GM12878 (cell line): ENCODE measurements around the gene DNAJC17. TPM values are rescaled to one million over a fixed set of nuclear protein-coding genes. Genes with fewer than 3 reads are reported as not detected.

Source experiments
- ATAC-seq: fragments of 200-7000 bp; cut with Tn5 transposase; 3 replicates; pipeline ENCODE4 v1.9.1; 2020; ENCODE audit warnings: mild to moderate bottlenecking, moderate library complexity
- BruUV-seq: library from RNA; stranded (reverse); fragments of 400-500 nt; replicated peaks from 2 replicates; lab custom pipeline; 2021; lab: Mats Ljungman, UMichigan
- CTCF ChIA-PET: fragments of 300-600 bp; sonication (Branson Sonifier 250); formaldehyde crosslinking; extraction: SDS; loops from one replicate; lab custom pipeline; 2021; ENCODE audit warnings: inconsistent platforms; lab: Yijun Ruan, JAX
- POLR2A ChIA-PET: fragments of 350-600 bp; formaldehyde crosslinking; extraction: SDS; loops from one replicate; lab custom pipeline; 2021; ENCODE audit warnings: inconsistent platforms; lab: Charles Lee
- RAD21 ChIA-PET: fragments of 300-600 bp; sonication (Branson Sonifier 250); formaldehyde crosslinking; loops from one replicate; lab custom pipeline; 2023; ENCODE audit warnings: antibody characterized with exemption; ENCODE audit not compliant: unreplicated experiment; lab: Charles Lee
- SMC1A ChIA-PET: fragments of 300-600 bp; sonication (Branson Sonifier 250); formaldehyde crosslinking; loops from one replicate; lab custom pipeline; 2023; ENCODE audit not compliant: unreplicated experiment, uncharacterized antibody; lab: Charles Lee
- DNase-seq: peaks from one replicate; pipeline ENCODE4 v3.0.0-alpha.2; 2011; ENCODE audit warnings: low read depth, low spot score
- FAIRE-seq: peaks from 3 replicates; lab custom pipeline; 2011; peaks lifted over from hg19 to GRCh38; lab: Jason Lieb, UNC
- H2AFZ ChIP-seq: 2 replicates; pipeline ENCODE4 v1.6.0; 2011; ENCODE audit warnings: low read depth, low read length, control low read depth; ENCODE audit not compliant: control insufficient read depth
- H3K27ac ChIP-seq: 2 replicates; pipeline ENCODE4 v1.5.1; 2011; ENCODE audit warnings: control low read depth; ENCODE audit not compliant: control insufficient read depth, insufficient read depth
- H3K27me3 ChIP-seq, 2 experiments: replicated peaks in 1 of 2; 2 replicates each; pipeline versions ENCODE4 v1.6.0 to v1.6.1; 2011; ENCODE audit warnings: low read length in 1 of 2; ENCODE audit not compliant: control insufficient read depth in 2 of 2, insufficient read depth in 2 of 2
- H3K36me3 ChIP-seq, 2 experiments: 2 replicates each; pipeline ENCODE4 v1.5.1; 2011; ENCODE audit warnings: low read length in 1 of 2; ENCODE audit not compliant: control insufficient read depth in 2 of 2, insufficient read depth in 2 of 2
- H3K4me1 ChIP-seq: 2 replicates; pipeline ENCODE4 v1.6.1; 2011; ENCODE audit warnings: mild to moderate bottlenecking, low read length, moderate library complexity, mixed read lengths; ENCODE audit not compliant: control insufficient read depth, insufficient read depth
- H3K4me2 ChIP-seq: 2 replicates; pipeline ENCODE4 v1.6.0; 2011; ENCODE audit warnings: control low read depth; ENCODE audit not compliant: control insufficient read depth, insufficient read depth
- H3K4me3 ChIP-seq: fragments of 200-600 bp; sonication (generic); 2 replicates; pipeline ENCODE4 v1.5.1; 2016
- H3K79me2 ChIP-seq: 2 replicates; pipeline ENCODE4 v1.6.0; 2011; ENCODE audit warnings: low read length; ENCODE audit not compliant: control insufficient read depth, insufficient read depth
- H3K9ac ChIP-seq: 2 replicates; pipeline ENCODE4 v1.8.0; 2011; ENCODE audit warnings: low read length, control low read depth, mixed read lengths; ENCODE audit not compliant: control insufficient read depth, insufficient read depth
- H3K9me3 ChIP-seq: replicated peaks from 3 replicates; pipeline ENCODE4 v1.5.1; 2011; ENCODE audit warnings: mild to moderate bottlenecking, low read length; ENCODE audit not compliant: control insufficient read depth, insufficient read depth
- H4K20me1 ChIP-seq: 2 replicates; pipeline ENCODE4 v1.6.0; 2011; ENCODE audit not compliant: control insufficient read depth, insufficient read depth
- BCL11A ChIP-seq: IDR thresholded peaks from 2 replicates; pipeline ENCODE4 v1.6.1; 2011; ENCODE audit warnings: low read depth, low read length
- CBX5 ChIP-seq: sonication (generic); IDR thresholded peaks from 2 replicates; pipeline ENCODE4 v1.6.1; 2016; ENCODE audit warnings: low read depth, moderate library complexity, mild to moderate bottlenecking, inconsistent platforms
- CREB1 ChIP-seq: IDR thresholded peaks from 2 replicates; pipeline ENCODE4 v1.6.1; 2012; ENCODE audit warnings: low read depth, mild to moderate bottlenecking, inconsistent platforms
- HDGF ChIP-seq: fragments of 450-650 bp; IDR thresholded peaks from 2 replicates; pipeline ENCODE4 v1.6.1; 2016; ENCODE audit warnings: antibody characterized with exemption
- NKRF ChIP-seq: fragments of 450-650 bp; conservative IDR thresholded peaks from 2 replicates; pipeline ENCODE4 v1.6.1; 2017; ENCODE audit warnings: mild to moderate bottlenecking, moderate library complexity
- POLR2A ChIP-seq: IDR thresholded peaks from 2 replicates; pipeline ENCODE4 v1.6.1; 2011; ENCODE audit warnings: low read depth, mild to moderate bottlenecking, low read length
- RUNX3 ChIP-seq: IDR thresholded peaks from 2 replicates; pipeline ENCODE4 v1.6.1; 2012; ENCODE audit warnings: low read length, inconsistent platforms
- TARDBP ChIP-seq: IDR thresholded peaks from 2 replicates; pipeline ENCODE4 v1.6.1; 2016; ENCODE audit warnings: borderline replicate concordance
- TBL1XR1 ChIP-seq: IDR thresholded peaks from 2 replicates; pipeline ENCODE4 v1.6.1; 2012; ENCODE audit warnings: low read depth, low read length, improper control_type of control experiment
- ZNF622 ChIP-seq: fragments of 450-650 bp; IDR thresholded peaks from 2 replicates; pipeline ENCODE4 v1.6.1; 2017; ENCODE audit warnings: mild to moderate bottlenecking, inconsistent platforms
- WGBS: methylation state at CpG from one replicate; pipeline ENCODE4 v1.1.6; 2016; ENCODE audit warnings: low lambda C conversion rate; ENCODE audit not compliant: insufficient replicate concordance, insufficient coverage; ENCODE audit errors: missing lambda C conversion rate; 5-methylcytosine and 5-hydroxymethylcytosine counted together
- in situ Hi-C: fragments of 300-500 bp; cut with MboI; formaldehyde crosslinking; loops from 9 replicates; pipeline ENCODE4 v1.14.3; 2018; ENCODE audit warnings: mixed read lengths
- intact Hi-C: fragments of 100-400 bp; cut with micrococcal nuclease; formaldehyde crosslinking; loops from one replicate; pipeline ENCODE4 v1.14.2; 2022; ENCODE audit not compliant: unreplicated experiment
- polyA plus RNA-seq, 11 experiments: library from polyadenylated mRNA; depleted of rRNA in 4 of 11; unstranded in 6 of 11; stranded (reverse) in 5 of 11; fragments of >200 nt; fragmentation: Nextera tagmentation in 4 of 11; fragmentation: Illumina TruSeq in 1 of 11; extraction: Ambion mirVana in 4 of 11; extraction: Trizol in 1 of 11; gene quantifications; 1 replicate in 1 of 11; 2 replicates in 10 of 11; pipeline versions ENCODE4 v1.2.1 to v1.2.3, GENCODE V29; 2011 to 2016; ENCODE audit warnings: inconsistent platforms in 2 of 11, missing spikeins in 2 of 11, low read depth in 1 of 11
- total RNA-seq, 4 experiments: library from RNA; depleted of rRNA in 3 of 4; stranded (reverse); fragments of >200 nt in 3 of 4; fragmentation: Illumina TruSeq in 1 of 4; extraction: Trizol in 1 of 4; gene quantifications; 2 replicates each; pipeline versions ENCODE4 v1.2.1 to v1.2.3, GENCODE V29; 2013 to 2021
- TF ChIP-seq, protein P1 (sequence below): fragments of 150-350 bp; IDR thresholded peaks from 2 replicates; pipeline ENCODE4 v1.6.1; 2016; ENCODE audit warnings: low read depth, low read length

The DNAJC17 gene
- total and polyA plus RNA-seq, 10 of the 15 experiments (the other 5 are each of a cell fraction or from before 2014, with no cell fraction given) = 6.1 to 62.8 (median 45.4) TPM

- intact Hi-C loops = no loop called here
- ChIA-PET POLR2A (interaction anchor here (0.6 to 0.7 kb wide), 2 partner anchors 9 to 31 kb away, joined by 3 to 4 read pairs; no protein-coding TSS in a partner anchor), SMC1A (interaction anchor here (0.7 to 4.0 kb wide), 4 partner anchors 9 to 367 kb away, joined by 3 to 27 read pairs (median 10); no protein-coding TSS in a partner anchor), RAD21 (interaction anchor here (1.4 to 1.6 kb wide), 2 partner anchors 71 to 108 kb away, joined by 4 to 7 read pairs; no protein-coding TSS in a partner anchor), CTCF (interaction anchor here (1.4 to 6.6 kb wide), 5 partner anchors 14 to 108 kb away, joined by 3 to 45 read pairs (median 12); partner anchors contain the start of gene VPS18)
- in situ Hi-C loops = loop anchor here (5.0 kb wide), 1 partner anchor 270 kb away; no protein-coding TSS in a partner anchor
- DNase-seq (no peak), FAIRE-seq (peak; percentile 38), ATAC-seq (no peak)
- no peak overlapping the region for H3K27ac ChIP-seq
- H4K20me1 ChIP-seq = no peaks in the 10 kb centered on the region
- peak overlapping the region; percentile 22; the same call in 1 of the 2 replicates for H3K4me2 ChIP-seq
- TF ChIP-seq RUNX3 (peak; percentile 37; the same call in 1 of the 2 replicates), CREB1 (no peak)
- H3K27me3 ChIP-seq = no peaks in the 10 kb centered on the region
- H3K9me3 ChIP-seq = no peaks in the 10 kb centered on the region
- no peak overlapping the region for H3K9ac ChIP-seq
- no TSS peak for BruUV-seq
- H3K79me2 ChIP-seq = peaks cover 5% of the 10 kb centered on the region
- WGBS = 100% methylated on average over 4 of the region's 4 CpGs
- H3K4me3 ChIP-seq = no peak overlapping the region
- H3K36me3 ChIP-seq = peaks cover 0 to 7% of the 10 kb centered on the region in 2 experiments; a peak in 2 of 4 replicates
- H2AFZ ChIP-seq = no peak overlapping the region
- H3K4me1 ChIP-seq = peaks cover 9% of the 10 kb centered on the region
Measured at GRCh38 chr15:40787344-40787841, 19.9 kb downstream of the DNAJC17 start.

- POLR2A ChIA-PET = interaction anchor here (0.5 to 1.7 kb wide), 2 partner anchors 85 to 388 kb away, joined by 4 to 5 read pairs; no protein-coding TSS in a partner anchor
- 94% methylated on average over 2 of the region's 2 CpGs for WGBS
- H3K9me3 ChIP-seq = no peaks in the 10 kb centered on the region
- FAIRE-seq (no peak), DNase-seq (no peak), ATAC-seq (no peak)
- RAD21 ChIA-PET = interaction anchor here (1.0 to 2.9 kb wide), 7 partner anchors 10 to 108 kb away, joined by 3 to 12 read pairs (median 3); partner anchors contain the start of gene VPS18
- no peak overlapping the region for H3K4me3 ChIP-seq
- SMC1A ChIA-PET = interaction anchor here (0.7 to 4.0 kb wide), 11 partner anchors 15 to 263 kb away, joined by 3 to 27 read pairs (median 5); partner anchors contain the start of gene VPS18
- no peak overlapping the region for H3K9ac ChIP-seq
- H3K4me1 ChIP-seq = peaks cover 9% of the 10 kb centered on the region
- peaks cover 5% of the 10 kb centered on the region for H3K79me2 ChIP-seq
- intact Hi-C loops (no loop called here), in situ Hi-C loops (loop anchor here (5.0 kb wide), 1 partner anchor 269 kb away; no protein-coding TSS in a partner anchor)
- TF ChIP-seq ZNF622 = no peak
- no peak for TF ChIP-seq POLR2A
- no peak for TF ChIP-seq BCL11A
- TF ChIP-seq NKRF = no peak
- TF ChIP-seq, protein P1, sequence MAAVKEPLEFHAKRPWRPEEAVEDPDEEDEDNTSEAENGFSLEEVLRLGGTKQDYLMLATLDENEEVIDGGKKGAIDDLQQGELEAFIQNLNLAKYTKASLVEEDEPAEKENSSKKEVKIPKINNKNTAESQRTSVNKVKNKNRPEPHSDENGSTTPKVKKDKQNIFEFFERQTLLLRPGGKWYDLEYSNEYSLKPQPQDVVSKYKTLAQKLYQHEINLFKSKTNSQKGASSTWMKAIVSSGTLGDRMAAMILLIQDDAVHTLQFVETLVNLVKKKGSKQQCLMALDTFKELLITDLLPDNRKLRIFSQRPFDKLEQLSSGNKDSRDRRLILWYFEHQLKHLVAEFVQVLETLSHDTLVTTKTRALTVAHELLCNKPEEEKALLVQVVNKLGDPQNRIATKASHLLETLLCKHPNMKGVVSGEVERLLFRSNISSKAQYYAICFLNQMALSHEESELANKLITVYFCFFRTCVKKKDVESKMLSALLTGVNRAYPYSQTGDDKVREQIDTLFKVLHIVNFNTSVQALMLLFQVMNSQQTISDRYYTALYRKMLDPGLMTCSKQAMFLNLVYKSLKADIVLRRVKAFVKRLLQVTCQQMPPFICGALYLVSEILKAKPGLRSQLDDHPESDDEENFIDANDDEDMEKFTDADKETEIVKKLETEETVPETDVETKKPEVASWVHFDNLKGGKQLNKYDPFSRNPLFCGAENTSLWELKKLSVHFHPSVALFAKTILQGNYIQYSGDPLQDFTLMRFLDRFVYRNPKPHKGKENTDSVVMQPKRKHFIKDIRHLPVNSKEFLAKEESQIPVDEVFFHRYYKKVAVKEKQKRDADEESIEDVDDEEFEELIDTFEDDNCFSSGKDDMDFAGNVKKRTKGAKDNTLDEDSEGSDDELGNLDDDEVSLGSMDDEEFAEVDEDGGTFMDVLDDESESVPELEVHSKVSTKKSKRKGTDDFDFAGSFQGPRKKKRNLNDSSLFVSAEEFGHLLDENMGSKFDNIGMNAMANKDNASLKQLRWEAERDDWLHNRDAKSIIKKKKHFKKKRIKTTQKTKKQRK = no peak
- TF ChIP-seq CBX5 = no peak
- TF ChIP-seq TBL1XR1 = no peak
- no peak for TF ChIP-seq HDGF
- no peak for TF ChIP-seq TARDBP
- BruUV-seq = no TSS peak
- no peak overlapping the region for H3K27ac ChIP-seq
- no peaks in the 10 kb centered on the region for H4K20me1 ChIP-seq
- H3K4me2 ChIP-seq = no peak overlapping the region
- CTCF ChIA-PET = interaction anchor here (0.9 to 6.6 kb wide), 16 partner anchors 16 to 400 kb away, joined by 3 to 45 read pairs (median 4); partner anchors contain the start of genes C15orf62 and VPS18
- H3K27me3 ChIP-seq = no peaks in the 10 kb centered on the region
- no peak overlapping the region for H2AFZ ChIP-seq
- H3K36me3 ChIP-seq = peaks cover 0 to 7% of the 10 kb centered on the region in 2 experiments; a peak in 2 of 4 replicates
Measured at GRCh38 chr15:40785814-40786213, 21.5 kb downstream of the DNAJC17 start.
